Stimulated activated naive CD8-positive, alpha-beta T cell treated with anti-CD3 and anti-CD28 coated beads, Interleukin-15, amount 100 ng/mL, for 72 hours (primary cell): Measurements from ENCODE around the gene FOXL2NB.

Experiments
- ATAC-seq: fragments of 150-1000 bp; cut with Tn5 transposase; 2 replicates; pipeline ENCODE4 v1.10.0; 2021; ENCODE audit warnings: mild to moderate bottlenecking, moderate library complexity
- DNase-seq, 2 donors: peaks; one replicate each; pipeline ENCODE4 v3.0.0; 2021 to 2022
- H3K27ac Mint-ChIP-seq, 2 donors: one replicate each; pipeline ENCODE4 v1.8.0; 2022; ENCODE audit warnings: mild to moderate bottlenecking in 2 of 2, mixed read lengths in 2 of 2, moderate library complexity in 2 of 2
- H3K27me3 Mint-ChIP-seq: one replicate; pipeline ENCODE4 v1.8.0; 2022; ENCODE audit warnings: mixed read lengths
- H3K4me1 Mint-ChIP-seq: one replicate; pipeline ENCODE4 v1.8.0; 2022; ENCODE audit warnings: mild to moderate bottlenecking, mixed read lengths
- H3K4me3 Mint-ChIP-seq, 2 donors: one replicate each; pipeline ENCODE4 v1.8.0; 2022; ENCODE audit warnings: mild to moderate bottlenecking in 2 of 2, mixed read lengths in 2 of 2, moderate library complexity in 1 of 2
- H3K9me3 Mint-ChIP-seq, 2 donors: one replicate each; pipeline ENCODE4 v1.8.0; 2022; ENCODE audit warnings: mixed read lengths in 2 of 2

The FOXL2NB gene

GRCh38 chr3:138995706-138996105, 48.7 kb downstream of the FOXL2NB start:
- Mint-ChIP-seq H3K27me3 (peaks cover 55% of the 10 kb centered on the region), H3K9me3 (peaks cover 0 to under 1% of the 10 kb centered on the region in 2 donors)
- no peak for ATAC-seq

More at GRCh38 chr3:138995706-138996105, 48.7 kb downstream of the FOXL2NB start:
- Mint-ChIP-seq H3K27ac (no peak overlapping the region), H3K4me3 (no peak overlapping the region), H3K4me1 (no peaks in the 10 kb centered on the region)
- no peak for DNase-seq
